ENCODE data around the gene BUD13. TPM values are rescaled to one million over a fixed set of nuclear protein-coding genes. Genes with fewer than 3 reads are reported as not detected.
A peak's percentile ranks its signal among the peaks of the same experiment; 100 is the strongest.

Gene BUD13
- total and polyA plus RNA-seq, 2 experiments from 2014 or later = 15.3 to 19.5 TPM

- no peak for TF ChIP-seq CTCF (IDR thresholded peaks at IDR 0.05; ENCODE audit: low read depth, low read length)
- no peaks in the 10 kb centered on the region for H3K9me3 ChIP-seq (ENCODE audit: low read depth)
- H3K4me3 ChIP-seq = no peak overlapping the region
- no peak for DNase-seq (ENCODE audit: low read depth in 1 of 2, low spot score in 1 of 2)
- H3K4me1 ChIP-seq (ENCODE audit: low read depth) = no peaks in the 10 kb centered on the region
- H3K27ac ChIP-seq = no peak overlapping the region
- no peaks in the 10 kb centered on the region for H3K27me3 ChIP-seq
- H3K36me3 ChIP-seq = no peaks in the 10 kb centered on the region
These were observed 65.6 kb downstream of the BUD13 start for GRCh38 chr11:116707161-116707629.

GRCh38 chr11:116703421-116703820 is 69.4 kb downstream of the BUD13 start:
- H3K4me3 ChIP-seq = no peak overlapping the region
- no peaks in the 10 kb centered on the region for H3K9me3 ChIP-seq (ENCODE audit: low read depth)
- no peaks in the 10 kb centered on the region for H3K36me3 ChIP-seq
- no peak overlapping the region for H3K27ac ChIP-seq
- peak; percentile 27 to 48 for DNase-seq (ENCODE audit: low read depth in 1 of 2, low spot score in 1 of 2)
- TF ChIP-seq CTCF (IDR thresholded peaks at IDR 0.05; ENCODE audit: low read depth, low read length) = no peak
- H3K4me1 ChIP-seq (ENCODE audit: low read depth) = no peaks in the 10 kb centered on the region
- no peaks in the 10 kb centered on the region for H3K27me3 ChIP-seq

GRCh38 chr11:116702772-116703385 is 69.9 kb downstream of the BUD13 start:
- TF ChIP-seq CTCF (IDR thresholded peaks at IDR 0.05; ENCODE audit: low read depth, low read length) = no peak
- no peak overlapping the region for H3K27ac ChIP-seq
- no peaks in the 10 kb centered on the region for H3K4me1 ChIP-seq (ENCODE audit: low read depth)
- H3K36me3 ChIP-seq = no peaks in the 10 kb centered on the region
- H3K4me3 ChIP-seq = no peak overlapping the region
- H3K27me3 ChIP-seq = no peaks in the 10 kb centered on the region
- H3K9me3 ChIP-seq (ENCODE audit: low read depth) = no peaks in the 10 kb centered on the region
- no peak for DNase-seq (ENCODE audit: low read depth in 1 of 2, low spot score in 1 of 2)

- H3K27ac ChIP-seq = no peak overlapping the region
- H3K4me3 ChIP-seq = no peak overlapping the region
- no peaks in the 10 kb centered on the region for H3K27me3 ChIP-seq
- no peak for DNase-seq (ENCODE audit: low read depth in 1 of 2, low spot score in 1 of 2)
- TF ChIP-seq CTCF (IDR thresholded peaks at IDR 0.05; ENCODE audit: low read depth, low read length) = no peak
- no peaks in the 10 kb centered on the region for H3K36me3 ChIP-seq
- H3K4me1 ChIP-seq (ENCODE audit: low read depth) = no peaks in the 10 kb centered on the region
- H3K9me3 ChIP-seq (ENCODE audit: low read depth) = no peaks in the 10 kb centered on the region
These were observed 70.9 kb downstream of the BUD13 start for GRCh38 chr11:116701876-116702275.

GRCh38 chr11:116701297-116701801 is 71.4 kb downstream of the BUD13 start:
- H3K4me1 ChIP-seq (ENCODE audit: low read depth) = no peaks in the 10 kb centered on the region
- no peak overlapping the region for H3K27ac ChIP-seq
- no peak for DNase-seq (ENCODE audit: low read depth in 1 of 2, low spot score in 1 of 2)
- no peak overlapping the region for H3K4me3 ChIP-seq
- TF ChIP-seq CTCF (IDR thresholded peaks at IDR 0.05; ENCODE audit: low read depth, low read length) = no peak
- H3K36me3 ChIP-seq = no peaks in the 10 kb centered on the region
- H3K27me3 ChIP-seq = no peaks in the 10 kb centered on the region
- H3K9me3 ChIP-seq (ENCODE audit: low read depth) = no peaks in the 10 kb centered on the region

Measured in cardiac muscle cell (in vitro differentiated cells and primary cell).